ENCODE data around the gene GPR17. TPM values are rescaled to one million over a fixed set of nuclear protein-coding genes. Genes with fewer than 3 reads are reported as not detected.

GPR17 gene
- total and polyA plus RNA-seq, 2 experiments from 2014 or later = not detected

GRCh38 chr2:127631997-127632581 is 13.9 kb upstream of the GPR17 start:
- no peaks in the 10 kb centered on the region for H3K9me3 Mint-ChIP-seq
- Histone ChIP-seq H3K27ac (ENCODE audit: low read depth) (no peak overlapping the region), H3K4me3 (no peak overlapping the region), H3K27me3 (ENCODE audit: insufficient read depth) (no peaks in the 10 kb centered on the region), H3K4me2 (no peak overlapping the region), H3K4me1 (ENCODE audit: insufficient read depth) (peaks cover under 1% of the 10 kb centered on the region; the same call in 1 of the 2 replicates), H3K36me3 (ENCODE audit: insufficient read depth) (no peaks in the 10 kb centered on the region), H4K20me1 (replicated peaks; ENCODE audit: insufficient read depth) (no peaks in the 10 kb centered on the region), H3F3A (replicated peaks; ENCODE audit: low read depth) (no peaks in the 10 kb centered on the region), H2AFZ (no peak overlapping the region), H3K79me2 (replicated peaks; ENCODE audit: insufficient read depth) (no peaks in the 10 kb centered on the region), H3K9me2 (ENCODE audit: insufficient read depth) (no peaks in the 10 kb centered on the region)
- DNase-seq (ENCODE audit: low spot score) (no peak), ATAC-seq (no peak)
- peaks cover 1% of the 10 kb centered on the region for H3K27me3 Mint-ChIP-seq (ENCODE audit: insufficient read depth, low read depth, poor library complexity)
- H3K4me3 Mint-ChIP-seq = no peak overlapping the region
- no peaks in the 10 kb centered on the region; the same call in 2 of the 3 replicates for H3K4me1 Mint-ChIP-seq
- no peaks in the 10 kb centered on the region for H3K36me3 Mint-ChIP-seq (ENCODE audit: low read depth)
- no peak overlapping the region for H3K27ac Mint-ChIP-seq
- no peak for TF ChIP-seq JUNB (IDR thresholded peaks at IDR 0.05; ENCODE audit: unreplicated experiment)
- no peak for TF ChIP-seq ZNF114 (CRISPR knock-in tag; IDR thresholded peaks at IDR 0.05)
- TF ChIP-seq STAT1 (IDR thresholded peaks at IDR 0.05; ENCODE audit: unreplicated experiment) = no peak
- no peak for TF ChIP-seq EZH2 (IDR thresholded peaks at IDR 0.05; ENCODE audit: low read depth, unreplicated experiment)
- TF ChIP-seq ZNF462 (CRISPR knock-in tag; IDR thresholded peaks at IDR 0.05) = no peak
- TF ChIP-seq REST (IDR thresholded peaks at IDR 0.05; ENCODE audit: unreplicated experiment) = no peak
- TF ChIP-seq POLR2AphosphoS5 (IDR thresholded peaks at IDR 0.05; ENCODE audit: low read depth) = no peak
- TF ChIP-seq, protein P1, sequence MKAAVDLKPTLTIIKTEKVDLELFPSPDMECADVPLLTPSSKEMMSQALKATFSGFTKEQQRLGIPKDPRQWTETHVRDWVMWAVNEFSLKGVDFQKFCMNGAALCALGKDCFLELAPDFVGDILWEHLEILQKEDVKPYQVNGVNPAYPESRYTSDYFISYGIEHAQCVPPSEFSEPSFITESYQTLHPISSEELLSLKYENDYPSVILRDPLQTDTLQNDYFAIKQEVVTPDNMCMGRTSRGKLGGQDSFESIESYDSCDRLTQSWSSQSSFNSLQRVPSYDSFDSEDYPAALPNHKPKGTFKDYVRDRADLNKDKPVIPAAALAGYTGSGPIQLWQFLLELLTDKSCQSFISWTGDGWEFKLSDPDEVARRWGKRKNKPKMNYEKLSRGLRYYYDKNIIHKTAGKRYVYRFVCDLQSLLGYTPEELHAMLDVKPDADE (IDR thresholded peaks at IDR 0.05) = no peak
- TF ChIP-seq, protein P2, sequence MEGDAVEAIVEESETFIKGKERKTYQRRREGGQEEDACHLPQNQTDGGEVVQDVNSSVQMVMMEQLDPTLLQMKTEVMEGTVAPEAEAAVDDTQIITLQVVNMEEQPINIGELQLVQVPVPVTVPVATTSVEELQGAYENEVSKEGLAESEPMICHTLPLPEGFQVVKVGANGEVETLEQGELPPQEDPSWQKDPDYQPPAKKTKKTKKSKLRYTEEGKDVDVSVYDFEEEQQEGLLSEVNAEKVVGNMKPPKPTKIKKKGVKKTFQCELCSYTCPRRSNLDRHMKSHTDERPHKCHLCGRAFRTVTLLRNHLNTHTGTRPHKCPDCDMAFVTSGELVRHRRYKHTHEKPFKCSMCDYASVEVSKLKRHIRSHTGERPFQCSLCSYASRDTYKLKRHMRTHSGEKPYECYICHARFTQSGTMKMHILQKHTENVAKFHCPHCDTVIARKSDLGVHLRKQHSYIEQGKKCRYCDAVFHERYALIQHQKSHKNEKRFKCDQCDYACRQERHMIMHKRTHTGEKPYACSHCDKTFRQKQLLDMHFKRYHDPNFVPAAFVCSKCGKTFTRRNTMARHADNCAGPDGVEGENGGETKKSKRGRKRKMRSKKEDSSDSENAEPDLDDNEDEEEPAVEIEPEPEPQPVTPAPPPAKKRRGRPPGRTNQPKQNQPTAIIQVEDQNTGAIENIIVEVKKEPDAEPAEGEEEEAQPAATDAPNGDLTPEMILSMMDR (conservative IDR thresholded peaks at IDR 0.05; ENCODE audit: low read depth in 2 of 2) = no peak
- no peak for TF ChIP-seq NANOG (IDR thresholded peaks at IDR 0.05; ENCODE audit: borderline replicate concordance)
- TF ChIP-seq EZH2phosphoT487 (IDR thresholded peaks at IDR 0.05; ENCODE audit: unreplicated experiment) = no peak
- no peak for TF ChIP-seq CREB1 (CRISPR knock-in tag; IDR thresholded peaks at IDR 0.05; ENCODE audit: low read depth)
- TF ChIP-seq ZNF331 (CRISPR knock-in tag; IDR thresholded peaks at IDR 0.05; ENCODE audit: low read depth) = no peak

All from GM23338 (cell line).